ENCODE results near the gene RMND1. TPM values are rescaled to one million over a fixed set of nuclear protein-coding genes. Genes with fewer than 3 reads are reported as not detected.

RMND1 gene
- total and polyA plus RNA-seq, 2 of the 13 experiments (the other 11 are each of a cell fraction or from before 2014, with no cell fraction given): 34.0 to 72.5 TPM

DNA sequence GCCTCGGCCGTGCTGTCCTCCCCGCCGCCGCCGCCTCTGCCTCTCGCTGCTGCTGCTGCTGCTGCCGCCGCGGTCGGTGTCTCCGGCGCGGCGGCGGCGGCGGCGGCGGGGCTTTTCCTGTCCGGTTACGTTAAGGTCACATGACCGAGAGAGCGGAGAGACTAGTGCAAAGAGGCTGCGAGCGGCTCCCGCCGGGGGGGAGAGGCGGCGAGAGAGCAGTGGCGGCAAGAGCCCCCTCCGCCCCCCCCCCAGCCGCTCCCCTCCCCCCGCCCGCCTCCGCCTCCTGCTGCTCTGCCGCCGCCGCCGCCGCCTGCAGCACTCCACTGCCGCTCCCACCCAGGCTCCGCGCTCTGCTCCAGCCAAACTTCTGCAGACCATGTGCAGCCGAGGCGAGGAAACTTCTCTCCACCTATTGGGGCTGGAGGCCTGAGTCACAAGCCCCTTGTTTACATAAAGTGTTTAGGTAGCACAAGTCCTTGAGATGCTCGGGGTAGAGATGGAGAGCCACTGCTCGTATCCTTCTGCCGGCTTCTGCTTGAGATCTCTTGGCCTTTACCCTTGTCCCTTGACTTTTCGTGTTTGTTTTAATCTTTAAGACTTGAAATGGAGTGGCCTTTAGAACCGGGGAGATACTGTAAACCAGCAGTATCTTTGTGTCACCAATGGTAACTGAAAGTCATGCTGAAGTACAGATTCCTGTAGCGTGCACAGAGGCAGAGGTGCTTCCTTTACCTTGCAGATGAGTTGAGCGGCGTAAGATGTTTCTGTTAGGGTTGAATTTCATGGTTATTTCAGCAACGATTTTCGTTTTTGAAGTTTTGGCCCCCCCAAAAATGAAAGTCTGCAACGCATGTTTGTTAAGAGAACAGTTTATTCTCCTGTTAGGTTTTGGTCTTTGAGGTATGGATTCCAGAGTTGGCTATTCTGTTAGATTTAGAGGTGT is 60.2 kb downstream of the RMND1 start, which contains the start of gene ZBTB2 (continued):
- TF ChIP-seq, protein P1, sequence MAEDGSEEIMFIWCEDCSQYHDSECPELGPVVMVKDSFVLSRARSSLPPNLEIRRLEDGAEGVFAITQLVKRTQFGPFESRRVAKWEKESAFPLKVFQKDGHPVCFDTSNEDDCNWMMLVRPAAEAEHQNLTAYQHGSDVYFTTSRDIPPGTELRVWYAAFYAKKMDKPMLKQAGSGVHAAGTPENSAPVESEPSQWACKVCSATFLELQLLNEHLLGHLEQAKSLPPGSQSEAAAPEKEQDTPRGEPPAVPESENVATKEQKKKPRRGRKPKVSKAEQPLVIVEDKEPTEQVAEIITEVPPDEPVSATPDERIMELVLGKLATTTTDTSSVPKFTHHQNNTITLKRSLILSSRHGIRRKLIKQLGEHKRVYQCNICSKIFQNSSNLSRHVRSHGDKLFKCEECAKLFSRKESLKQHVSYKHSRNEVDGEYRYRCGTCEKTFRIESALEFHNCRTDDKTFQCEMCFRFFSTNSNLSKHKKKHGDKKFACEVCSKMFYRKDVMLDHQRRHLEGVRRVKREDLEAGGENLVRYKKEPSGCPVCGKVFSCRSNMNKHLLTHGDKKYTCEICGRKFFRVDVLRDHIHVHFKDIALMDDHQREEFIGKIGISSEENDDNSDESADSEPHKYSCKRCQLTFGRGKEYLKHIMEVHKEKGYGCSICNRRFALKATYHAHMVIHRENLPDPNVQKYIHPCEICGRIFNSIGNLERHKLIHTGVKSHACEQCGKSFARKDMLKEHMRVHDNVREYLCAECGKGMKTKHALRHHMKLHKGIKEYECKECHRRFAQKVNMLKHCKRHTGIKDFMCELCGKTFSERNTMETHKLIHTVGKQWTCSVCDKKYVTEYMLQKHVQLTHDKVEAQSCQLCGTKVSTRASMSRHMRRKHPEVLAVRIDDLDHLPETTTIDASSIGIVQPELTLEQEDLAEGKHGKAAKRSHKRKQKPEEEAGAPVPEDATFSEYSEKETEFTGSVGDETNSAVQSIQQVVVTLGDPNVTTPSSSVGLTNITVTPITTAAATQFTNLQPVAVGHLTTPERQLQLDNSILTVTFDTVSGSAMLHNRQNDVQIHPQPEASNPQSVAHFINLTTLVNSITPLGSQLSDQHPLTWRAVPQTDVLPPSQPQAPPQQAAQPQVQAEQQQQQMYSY (CRISPR knock-in tag; IDR thresholded peaks at IDR 0.05): peak; percentile 40
- TF ChIP-seq, protein P2, sequence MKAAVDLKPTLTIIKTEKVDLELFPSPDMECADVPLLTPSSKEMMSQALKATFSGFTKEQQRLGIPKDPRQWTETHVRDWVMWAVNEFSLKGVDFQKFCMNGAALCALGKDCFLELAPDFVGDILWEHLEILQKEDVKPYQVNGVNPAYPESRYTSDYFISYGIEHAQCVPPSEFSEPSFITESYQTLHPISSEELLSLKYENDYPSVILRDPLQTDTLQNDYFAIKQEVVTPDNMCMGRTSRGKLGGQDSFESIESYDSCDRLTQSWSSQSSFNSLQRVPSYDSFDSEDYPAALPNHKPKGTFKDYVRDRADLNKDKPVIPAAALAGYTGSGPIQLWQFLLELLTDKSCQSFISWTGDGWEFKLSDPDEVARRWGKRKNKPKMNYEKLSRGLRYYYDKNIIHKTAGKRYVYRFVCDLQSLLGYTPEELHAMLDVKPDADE (CRISPR knock-in tag; IDR thresholded peaks at IDR 0.05): no peak
- TF ChIP-seq, protein P3, sequence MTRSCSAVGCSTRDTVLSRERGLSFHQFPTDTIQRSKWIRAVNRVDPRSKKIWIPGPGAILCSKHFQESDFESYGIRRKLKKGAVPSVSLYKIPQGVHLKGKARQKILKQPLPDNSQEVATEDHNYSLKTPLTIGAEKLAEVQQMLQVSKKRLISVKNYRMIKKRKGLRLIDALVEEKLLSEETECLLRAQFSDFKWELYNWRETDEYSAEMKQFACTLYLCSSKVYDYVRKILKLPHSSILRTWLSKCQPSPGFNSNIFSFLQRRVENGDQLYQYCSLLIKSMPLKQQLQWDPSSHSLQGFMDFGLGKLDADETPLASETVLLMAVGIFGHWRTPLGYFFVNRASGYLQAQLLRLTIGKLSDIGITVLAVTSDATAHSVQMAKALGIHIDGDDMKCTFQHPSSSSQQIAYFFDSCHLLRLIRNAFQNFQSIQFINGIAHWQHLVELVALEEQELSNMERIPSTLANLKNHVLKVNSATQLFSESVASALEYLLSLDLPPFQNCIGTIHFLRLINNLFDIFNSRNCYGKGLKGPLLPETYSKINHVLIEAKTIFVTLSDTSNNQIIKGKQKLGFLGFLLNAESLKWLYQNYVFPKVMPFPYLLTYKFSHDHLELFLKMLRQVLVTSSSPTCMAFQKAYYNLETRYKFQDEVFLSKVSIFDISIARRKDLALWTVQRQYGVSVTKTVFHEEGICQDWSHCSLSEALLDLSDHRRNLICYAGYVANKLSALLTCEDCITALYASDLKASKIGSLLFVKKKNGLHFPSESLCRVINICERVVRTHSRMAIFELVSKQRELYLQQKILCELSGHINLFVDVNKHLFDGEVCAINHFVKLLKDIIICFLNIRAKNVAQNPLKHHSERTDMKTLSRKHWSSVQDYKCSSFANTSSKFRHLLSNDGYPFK (CRISPR knock-in tag; IDR thresholded peaks at IDR 0.05; ENCODE audit: borderline replicate concordance): no peak
- TF ChIP-seq ZNF550 (CRISPR knock-in tag; IDR thresholded peaks at IDR 0.05; ENCODE audit: borderline replicate concordance): no peak
- no peak for TF ChIP-seq ZNF180 (CRISPR knock-in tag; IDR thresholded peaks at IDR 0.05; ENCODE audit: borderline replicate concordance, low read depth)
- peak; percentile 80; the same call in 1 of the 2 replicates for TF ChIP-seq ZFP36L1 (CRISPR knock-in tag; IDR thresholded peaks at IDR 0.05)
- TF ChIP-seq, protein P4, sequence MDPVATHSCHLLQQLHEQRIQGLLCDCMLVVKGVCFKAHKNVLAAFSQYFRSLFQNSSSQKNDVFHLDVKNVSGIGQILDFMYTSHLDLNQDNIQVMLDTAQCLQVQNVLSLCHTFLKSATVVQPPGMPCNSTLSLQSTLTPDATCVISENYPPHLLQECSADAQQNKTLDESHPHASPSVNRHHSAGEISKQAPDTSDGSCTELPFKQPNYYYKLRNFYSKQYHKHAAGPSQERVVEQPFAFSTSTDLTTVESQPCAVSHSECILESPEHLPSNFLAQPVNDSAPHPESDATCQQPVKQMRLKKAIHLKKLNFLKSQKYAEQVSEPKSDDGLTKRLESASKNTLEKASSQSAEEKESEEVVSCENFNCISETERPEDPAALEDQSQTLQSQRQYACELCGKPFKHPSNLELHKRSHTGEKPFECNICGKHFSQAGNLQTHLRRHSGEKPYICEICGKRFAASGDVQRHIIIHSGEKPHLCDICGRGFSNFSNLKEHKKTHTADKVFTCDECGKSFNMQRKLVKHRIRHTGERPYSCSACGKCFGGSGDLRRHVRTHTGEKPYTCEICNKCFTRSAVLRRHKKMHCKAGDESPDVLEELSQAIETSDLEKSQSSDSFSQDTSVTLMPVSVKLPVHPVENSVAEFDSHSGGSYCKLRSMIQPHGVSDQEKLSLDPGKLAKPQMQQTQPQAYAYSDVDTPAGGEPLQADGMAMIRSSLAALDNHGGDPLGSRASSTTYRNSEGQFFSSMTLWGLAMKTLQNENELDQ (CRISPR knock-in tag; IDR thresholded peaks at IDR 0.05; ENCODE audit: borderline replicate concordance): no peak
- TF ChIP-seq ZNF703 (CRISPR knock-in tag; IDR thresholded peaks at IDR 0.05; ENCODE audit: borderline replicate concordance): no peak
- 0 out of 2 replicates have a peak, but pooled peaks have one; percentile 33 for TF ChIP-seq ZMYM4 (CRISPR knock-in tag; IDR thresholded peaks at IDR 0.05)
- no peak for TF ChIP-seq TOPORS (CRISPR knock-in tag; IDR thresholded peaks at IDR 0.05)
- TF ChIP-seq SALL2 (CRISPR knock-in tag; IDR thresholded peaks at IDR 0.05): no peak
- TF ChIP-seq ZNF598 (CRISPR knock-in tag; IDR thresholded peaks at IDR 0.05; ENCODE audit: borderline replicate concordance): no peak
- no peak for TF ChIP-seq ZNF891 (CRISPR knock-in tag; IDR thresholded peaks at IDR 0.05)
- no peak for TF ChIP-seq ZNF839 (CRISPR knock-in tag; IDR thresholded peaks at IDR 0.05; ENCODE audit: borderline replicate concordance)
- TF ChIP-seq PAWR (CRISPR knock-in tag; IDR thresholded peaks at IDR 0.05; ENCODE audit: borderline replicate concordance): no peak
- TF ChIP-seq NR1H2 (CRISPR knock-in tag; IDR thresholded peaks at IDR 0.05; ENCODE audit: borderline replicate concordance, low read depth): no peak
- TF ChIP-seq ZNF589 (CRISPR knock-in tag; conservative IDR thresholded peaks at IDR 0.05): peak; percentile 30; the same call in 1 of the 2 replicates

All from HepG2 (cell line).